Islet precursor cell (in vitro differentiated cells): ENCODE results near the gene RIMS1.
A peak's percentile ranks its signal among the peaks of the same experiment; 100 is the strongest.

Experiments
- DNase-seq: peaks from one replicate; pipeline ENCODE4 v3.0.0-alpha.2; 2018

Gene RIMS1

GRCh38 chr6:72365773-72366172, 479.4 kb downstream of the RIMS1 start:
- DNase-seq, result no peak

GRCh38 chr6:72367439-72367838, 481.1 kb downstream of the RIMS1 start:
- DNase-seq, result no peak

- no peak for DNase-seq
Observed at GRCh38 chr6:72371473-72371872, 485.1 kb downstream of the RIMS1 start.

GRCh38 chr6:72374172-72374571, 487.8 kb downstream of the RIMS1 start:
- DNase-seq, result no peak

GRCh38 chr6:72374857-72375256, 488.5 kb downstream of the RIMS1 start:
- no peak for DNase-seq

GRCh38 chr6:72376736-72377135, 490.4 kb downstream of the RIMS1 start:
- DNase-seq, result no peak

- no peak for DNase-seq
Observed at GRCh38 chr6:72381076-72381475, 494.7 kb downstream of the RIMS1 start.

GRCh38 chr6:72382602-72383529, 496.5 kb downstream of the RIMS1 start:
- no peak for DNase-seq

GRCh38 chr6:72386324-72386723, 500.0 kb downstream of the RIMS1 start:
- DNase-seq, result no peak

- no peak for DNase-seq
Observed at GRCh38 chr6:72389698-72390097, 503.3 kb downstream of the RIMS1 start.

- DNase-seq, result no peak
Observed at GRCh38 chr6:72390548-72390947, 504.2 kb downstream of the RIMS1 start.

GRCh38 chr6:72401865-72402264, 515.5 kb downstream of the RIMS1 start:
- no peak for DNase-seq

GRCh38 chr6:72403413-72403812, 517.1 kb downstream of the RIMS1 start:
- DNase-seq, result no peak

- DNase-seq, result no peak
Observed at GRCh38 chr6:72406517-72406916, 520.2 kb downstream of the RIMS1 start.

GRCh38 chr6:72410769-72411168, 524.4 kb downstream of the RIMS1 start:
- no peak for DNase-seq

GRCh38 chr6:72411872-72412708, 525.7 kb downstream of the RIMS1 start:
- DNase-seq, result peak; percentile 88

GRCh38 chr6:72412709-72413044, 526.3 kb downstream of the RIMS1 start:
- no peak for DNase-seq

GRCh38 chr6:72413884-72414283, 527.5 kb downstream of the RIMS1 start:
- no peak for DNase-seq

- DNase-seq, result no peak
Observed at GRCh38 chr6:72414657-72415056, 528.3 kb downstream of the RIMS1 start.

- DNase-seq, result no peak
Observed at GRCh38 chr6:72416744-72417465, 530.6 kb downstream of the RIMS1 start.

- no peak for DNase-seq
Observed at GRCh38 chr6:72417759-72418158, 531.4 kb downstream of the RIMS1 start.

GRCh38 chr6:72418495-72418894, 532.1 kb downstream of the RIMS1 start:
- DNase-seq, result peak; percentile 77

- DNase-seq, result no peak
Observed at GRCh38 chr6:72419966-72420365, 533.6 kb downstream of the RIMS1 start.
